ENCODE data around the gene RELN. TPM values are rescaled to one million over a fixed set of nuclear protein-coding genes. Genes with fewer than 3 reads are reported as not detected.

Gene RELN
- total RNA-seq, 1 experiment from 2014 or later = 0.10 TPM

DNA sequence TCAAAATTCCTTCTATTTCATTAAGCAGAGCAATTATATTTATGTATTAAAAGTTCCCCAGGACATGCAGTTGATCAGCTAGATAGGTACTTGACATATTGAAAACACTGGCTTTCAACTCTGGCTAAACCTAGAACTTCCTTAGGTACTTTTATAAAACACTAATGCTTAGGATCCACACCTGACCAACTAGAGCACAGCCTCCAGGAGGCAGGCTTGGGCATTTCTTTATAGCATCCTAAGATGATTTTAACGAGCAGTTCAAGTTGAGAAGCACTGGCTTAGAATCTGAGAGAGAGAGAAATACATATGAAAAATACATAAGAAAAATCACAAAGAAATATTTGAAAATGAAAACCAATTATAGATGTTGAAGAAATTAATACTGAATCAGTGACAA, 564.3 kb downstream of the RELN start:
- in situ Hi-C loops (cut with HindIII; ENCODE audit: low pct_unique_long_range_greater_than_20kb, low sequenced_read_pairs) (no loop called here), intact Hi-C loops (cut with micrococcal nuclease; ENCODE audit: unreplicated experiment) (no loop called here)
- 0 out of 2 replicates have a peak, but pooled peaks cover 4% of the 10 kb centered on the region for H3K27me3 ChIP-seq (ENCODE audit: control insufficient read depth, insufficient read depth, low read length)
- BruUV-seq (replicated peaks) = no TSS peak
- no peak overlapping the region for H3K27ac ChIP-seq (ENCODE audit: low read length)
- TF ChIP-seq, protein P1, sequence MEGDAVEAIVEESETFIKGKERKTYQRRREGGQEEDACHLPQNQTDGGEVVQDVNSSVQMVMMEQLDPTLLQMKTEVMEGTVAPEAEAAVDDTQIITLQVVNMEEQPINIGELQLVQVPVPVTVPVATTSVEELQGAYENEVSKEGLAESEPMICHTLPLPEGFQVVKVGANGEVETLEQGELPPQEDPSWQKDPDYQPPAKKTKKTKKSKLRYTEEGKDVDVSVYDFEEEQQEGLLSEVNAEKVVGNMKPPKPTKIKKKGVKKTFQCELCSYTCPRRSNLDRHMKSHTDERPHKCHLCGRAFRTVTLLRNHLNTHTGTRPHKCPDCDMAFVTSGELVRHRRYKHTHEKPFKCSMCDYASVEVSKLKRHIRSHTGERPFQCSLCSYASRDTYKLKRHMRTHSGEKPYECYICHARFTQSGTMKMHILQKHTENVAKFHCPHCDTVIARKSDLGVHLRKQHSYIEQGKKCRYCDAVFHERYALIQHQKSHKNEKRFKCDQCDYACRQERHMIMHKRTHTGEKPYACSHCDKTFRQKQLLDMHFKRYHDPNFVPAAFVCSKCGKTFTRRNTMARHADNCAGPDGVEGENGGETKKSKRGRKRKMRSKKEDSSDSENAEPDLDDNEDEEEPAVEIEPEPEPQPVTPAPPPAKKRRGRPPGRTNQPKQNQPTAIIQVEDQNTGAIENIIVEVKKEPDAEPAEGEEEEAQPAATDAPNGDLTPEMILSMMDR (IDR thresholded peaks at IDR 0.05) = peak; percentile 9; the same call in 1 of the 2 replicates
- TF ChIP-seq, protein P2, sequence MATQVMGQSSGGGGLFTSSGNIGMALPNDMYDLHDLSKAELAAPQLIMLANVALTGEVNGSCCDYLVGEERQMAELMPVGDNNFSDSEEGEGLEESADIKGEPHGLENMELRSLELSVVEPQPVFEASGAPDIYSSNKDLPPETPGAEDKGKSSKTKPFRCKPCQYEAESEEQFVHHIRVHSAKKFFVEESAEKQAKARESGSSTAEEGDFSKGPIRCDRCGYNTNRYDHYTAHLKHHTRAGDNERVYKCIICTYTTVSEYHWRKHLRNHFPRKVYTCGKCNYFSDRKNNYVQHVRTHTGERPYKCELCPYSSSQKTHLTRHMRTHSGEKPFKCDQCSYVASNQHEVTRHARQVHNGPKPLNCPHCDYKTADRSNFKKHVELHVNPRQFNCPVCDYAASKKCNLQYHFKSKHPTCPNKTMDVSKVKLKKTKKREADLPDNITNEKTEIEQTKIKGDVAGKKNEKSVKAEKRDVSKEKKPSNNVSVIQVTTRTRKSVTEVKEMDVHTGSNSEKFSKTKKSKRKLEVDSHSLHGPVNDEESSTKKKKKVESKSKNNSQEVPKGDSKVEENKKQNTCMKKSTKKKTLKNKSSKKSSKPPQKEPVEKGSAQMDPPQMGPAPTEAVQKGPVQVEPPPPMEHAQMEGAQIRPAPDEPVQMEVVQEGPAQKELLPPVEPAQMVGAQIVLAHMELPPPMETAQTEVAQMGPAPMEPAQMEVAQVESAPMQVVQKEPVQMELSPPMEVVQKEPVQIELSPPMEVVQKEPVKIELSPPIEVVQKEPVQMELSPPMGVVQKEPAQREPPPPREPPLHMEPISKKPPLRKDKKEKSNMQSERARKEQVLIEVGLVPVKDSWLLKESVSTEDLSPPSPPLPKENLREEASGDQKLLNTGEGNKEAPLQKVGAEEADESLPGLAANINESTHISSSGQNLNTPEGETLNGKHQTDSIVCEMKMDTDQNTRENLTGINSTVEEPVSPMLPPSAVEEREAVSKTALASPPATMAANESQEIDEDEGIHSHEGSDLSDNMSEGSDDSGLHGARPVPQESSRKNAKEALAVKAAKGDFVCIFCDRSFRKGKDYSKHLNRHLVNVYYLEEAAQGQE (IDR thresholded peaks at IDR 0.05; ENCODE audit: insufficient read depth in 1 of 2, low read depth in 2 of 2, low read length in 1 of 2) = no peak
- H3K4me3 ChIP-seq (ENCODE audit: low read depth in 2 of 2, low read length in 2 of 2) = no peak overlapping the region
- DNase-seq (ENCODE audit: low read depth, low spot score) (no peak), ATAC-seq (no peak)
- H3K36me3 ChIP-seq (ENCODE audit: control insufficient read depth, insufficient read depth, low read length) = no peaks in the 10 kb centered on the region
- H3K4me1 ChIP-seq (ENCODE audit: control insufficient read depth, insufficient read depth, low read length) = no peaks in the 10 kb centered on the region
- CTCF ChIA-PET = no interaction called here
- POLR2A ChIA-PET = no interaction called here
- H3K9me3 ChIP-seq (ENCODE audit: control insufficient read depth, insufficient read depth, low read depth, low read length) = no peaks in the 10 kb centered on the region

DNA sequence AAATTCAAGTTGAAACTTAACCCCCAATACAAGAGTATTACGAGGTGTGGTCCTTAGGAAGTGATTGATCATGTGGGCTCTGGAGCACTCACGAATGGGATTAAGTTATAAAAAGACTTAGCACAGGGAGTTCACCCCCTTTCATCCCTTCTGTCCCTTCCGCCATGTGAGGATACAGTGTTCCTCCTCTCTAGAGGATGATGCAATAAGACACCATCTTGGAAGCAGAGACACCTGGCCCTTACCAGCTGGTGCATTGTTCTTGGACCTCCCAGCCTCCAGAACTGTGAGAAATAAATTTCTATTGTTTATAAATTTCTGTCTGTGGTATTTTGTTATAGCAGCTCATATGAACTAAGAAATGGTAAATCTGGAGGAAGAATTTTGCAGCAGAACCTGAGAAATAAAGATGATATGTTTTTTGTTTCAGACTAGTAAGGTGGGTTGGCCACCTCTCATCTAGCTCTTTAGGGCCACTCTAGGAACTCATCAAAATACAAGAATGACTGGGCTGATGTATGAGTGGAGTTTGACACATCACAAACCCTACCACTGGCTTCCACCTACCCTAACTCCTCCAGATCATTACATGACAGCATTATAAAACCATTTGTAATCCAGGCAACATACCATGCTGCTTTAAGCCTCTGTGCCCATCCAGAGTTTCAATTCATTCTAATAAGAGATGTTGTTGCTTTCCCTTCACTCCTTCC, 565.8 kb downstream of the RELN start:
- H3K4me3 ChIP-seq (ENCODE audit: low read depth in 2 of 2, low read length in 2 of 2) = no peak overlapping the region
- ChIA-PET CTCF (interaction anchor here (0.7 kb wide), 1 partner anchor 44 kb away, joined by 3 read pairs; no protein-coding TSS in a partner anchor), POLR2A (no interaction called here)
- H3K4me1 ChIP-seq (ENCODE audit: control insufficient read depth, insufficient read depth, low read length) = no peaks in the 10 kb centered on the region
- 0 out of 2 replicates have a peak, but pooled peaks cover 4% of the 10 kb centered on the region for H3K27me3 ChIP-seq (ENCODE audit: control insufficient read depth, insufficient read depth, low read length)
- BruUV-seq (replicated peaks) = no TSS peak
- no peak overlapping the region for H3K27ac ChIP-seq (ENCODE audit: low read length)
- TF ChIP-seq, protein P1 (IDR thresholded peaks at IDR 0.05) = no peak
- TF ChIP-seq TCF7L2 (IDR thresholded peaks at IDR 0.05; ENCODE audit: low read depth, low read length) = no peak
- TF ChIP-seq, protein P2 (IDR thresholded peaks at IDR 0.05; ENCODE audit: insufficient read depth in 1 of 2, low read depth in 2 of 2, low read length in 1 of 2) = no peak
- no peak for TF ChIP-seq POLR2AphosphoS5 (IDR thresholded peaks at IDR 0.05; ENCODE audit: low read depth, low read length)
- no peak for TF ChIP-seq SIN3A (IDR thresholded peaks at IDR 0.05; ENCODE audit: borderline replicate concordance, insufficient read depth, low read depth, low read length)
- no peaks in the 10 kb centered on the region for H3K9me3 ChIP-seq (ENCODE audit: control insufficient read depth, insufficient read depth, low read depth, low read length)
- intact Hi-C loops (cut with micrococcal nuclease; ENCODE audit: unreplicated experiment) (no loop called here), in situ Hi-C loops (cut with HindIII; ENCODE audit: low pct_unique_long_range_greater_than_20kb, low sequenced_read_pairs) (no loop called here)
- no peaks in the 10 kb centered on the region for H3K36me3 ChIP-seq (ENCODE audit: control insufficient read depth, insufficient read depth, low read length)
- DNase-seq (ENCODE audit: low read depth, low spot score) (no peak), ATAC-seq (no peak)

Measured in Panc1 (cell line).